ENCODE results near the gene MYBPH.
A peak's percentile ranks its signal among the peaks of the same experiment; 100 is the strongest.

MYBPH gene

GRCh38 chr1:203146537-203146936 is 29.1 kb downstream of the MYBPH start:
- DNase-seq = peak; percentile 40

DNA sequence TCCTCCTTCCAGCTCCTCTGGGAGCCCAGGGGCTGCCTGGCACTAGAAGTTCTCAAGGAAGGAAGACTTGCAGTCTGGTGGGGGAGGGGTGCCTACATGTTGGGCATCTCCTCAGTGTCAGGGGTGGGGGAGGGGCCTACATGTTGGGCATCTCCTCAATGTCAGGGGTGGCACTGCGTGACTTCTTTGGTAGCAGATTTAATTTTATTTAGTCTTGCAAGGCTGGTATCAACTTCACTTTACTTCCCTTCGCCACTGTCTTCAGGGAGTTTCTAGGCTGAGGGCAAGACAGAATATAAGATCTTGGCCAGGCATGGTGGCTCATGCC is 29.6 kb downstream of the MYBPH start:
- DNase-seq = no peak

DNA sequence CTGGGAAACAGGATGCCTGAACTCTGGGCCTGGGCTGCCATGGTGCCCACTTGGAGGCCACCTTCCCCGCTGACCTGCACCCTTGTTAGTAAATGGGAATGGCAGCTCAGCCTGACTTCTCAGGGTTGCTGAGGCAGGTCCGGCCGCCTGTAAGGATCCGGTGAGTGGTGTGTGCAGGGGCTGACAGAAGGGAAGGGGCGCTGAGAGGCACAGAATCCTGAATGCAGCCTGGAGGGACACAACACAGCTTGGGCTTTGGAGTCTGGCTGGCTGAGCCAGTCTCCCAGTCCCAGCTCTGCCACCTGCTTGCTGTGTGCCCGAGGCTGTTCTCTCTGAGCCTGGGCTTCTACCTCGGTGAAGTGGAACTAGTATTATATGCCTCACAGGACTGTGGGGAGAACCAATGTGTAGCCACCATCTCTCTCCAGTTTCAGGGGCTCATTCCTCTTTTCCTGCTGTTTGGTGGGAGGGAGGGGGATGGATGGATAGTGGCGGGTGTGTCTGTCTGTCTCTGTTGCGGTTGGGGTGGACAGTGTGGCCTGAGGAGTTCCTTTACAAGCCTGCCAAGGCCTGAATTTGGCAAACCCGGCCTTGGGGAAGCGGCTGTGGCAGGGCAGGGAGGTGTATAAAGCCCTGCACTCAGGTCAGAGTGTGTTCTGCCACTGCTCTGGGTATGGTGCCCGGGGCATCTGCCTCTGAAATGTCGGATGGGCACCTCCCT is 30.1 kb downstream of the MYBPH start:
- no peak for DNase-seq

GRCh38 chr1:203144661-203145060 is 31.0 kb downstream of the MYBPH start:
- DNase-seq = peak; percentile 83

DNA sequence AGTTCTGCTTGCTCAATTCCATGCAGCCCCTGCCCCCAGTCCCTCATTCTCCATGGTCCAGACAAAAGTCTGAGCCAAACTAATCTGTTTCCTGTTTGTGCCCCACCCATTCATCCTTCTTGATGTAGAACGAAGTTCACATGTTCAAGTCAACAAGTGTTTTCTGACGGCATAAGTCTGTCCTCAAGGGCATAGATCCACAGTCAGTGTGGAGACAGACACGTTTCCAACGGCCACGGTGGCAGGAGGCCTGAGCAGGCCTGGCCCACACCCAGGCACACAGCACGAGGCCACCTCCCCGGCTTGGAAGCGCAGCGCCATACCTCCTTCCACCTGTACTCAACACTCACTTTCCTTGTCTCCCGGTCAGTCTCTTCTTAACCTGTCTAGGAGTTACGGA is 32.0 kb downstream of the MYBPH start:
- DNase-seq = no peak

GRCh38 chr1:203142684-203143408 is 32.8 kb downstream of the MYBPH start:
- no peak for DNase-seq

DNA sequence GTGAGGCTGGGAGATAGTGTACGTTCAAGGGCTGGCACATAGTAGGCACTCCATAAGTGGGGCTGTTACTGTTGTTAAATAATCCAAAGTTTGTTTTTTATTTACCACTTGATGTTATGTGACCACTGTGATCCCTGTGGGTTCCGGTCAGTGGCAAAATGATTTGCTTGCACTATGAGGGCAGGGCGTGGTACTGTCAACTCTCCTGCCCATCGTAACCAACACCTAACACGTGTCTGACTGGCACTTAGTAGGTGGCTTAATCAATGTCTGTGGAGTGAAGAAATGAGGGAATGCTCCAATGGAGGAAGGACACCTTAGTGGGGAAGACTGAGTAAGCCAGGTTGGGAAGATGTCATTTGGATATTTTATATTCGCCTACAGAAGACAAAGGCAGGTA is 33.5 kb downstream of the MYBPH start:
- no peak for DNase-seq

GRCh38 chr1:203140743-203141520 is 34.7 kb downstream of the MYBPH start:
- DNase-seq = no peak

DNA sequence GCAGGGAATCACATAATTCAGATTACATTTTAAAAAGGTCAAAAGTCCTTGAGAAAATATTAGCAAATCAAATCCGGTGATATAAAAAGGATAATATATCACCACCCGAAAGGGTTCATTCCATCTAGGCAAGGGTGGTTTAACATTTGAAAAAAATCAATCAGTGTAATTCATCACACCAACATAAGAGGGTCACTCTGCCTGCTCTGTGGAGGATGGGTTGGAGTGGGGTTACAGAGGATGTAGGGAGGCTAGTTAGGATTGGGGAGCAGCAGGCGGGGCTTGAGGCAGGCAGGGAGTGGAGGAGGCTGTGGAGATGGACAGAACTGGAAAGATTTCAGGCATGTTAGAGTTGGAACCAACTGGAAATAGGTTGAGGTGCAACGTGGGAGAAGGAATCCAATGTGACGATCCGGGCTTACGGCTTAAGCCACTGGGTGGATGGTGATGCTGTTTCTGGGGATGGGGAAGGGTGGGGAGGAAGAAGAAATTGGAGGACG is 35.6 kb downstream of the MYBPH start:
- DNase-seq = no peak

- DNase-seq = no peak
Observed at GRCh38 chr1:203138066-203138465, 37.6 kb downstream of the MYBPH start.

- no peak for DNase-seq
Observed at GRCh38 chr1:203137324-203137723, 38.3 kb downstream of the MYBPH start.

GRCh38 chr1:203136409-203137042 is 39.1 kb downstream of the MYBPH start:
- DNase-seq = no peak

DNA sequence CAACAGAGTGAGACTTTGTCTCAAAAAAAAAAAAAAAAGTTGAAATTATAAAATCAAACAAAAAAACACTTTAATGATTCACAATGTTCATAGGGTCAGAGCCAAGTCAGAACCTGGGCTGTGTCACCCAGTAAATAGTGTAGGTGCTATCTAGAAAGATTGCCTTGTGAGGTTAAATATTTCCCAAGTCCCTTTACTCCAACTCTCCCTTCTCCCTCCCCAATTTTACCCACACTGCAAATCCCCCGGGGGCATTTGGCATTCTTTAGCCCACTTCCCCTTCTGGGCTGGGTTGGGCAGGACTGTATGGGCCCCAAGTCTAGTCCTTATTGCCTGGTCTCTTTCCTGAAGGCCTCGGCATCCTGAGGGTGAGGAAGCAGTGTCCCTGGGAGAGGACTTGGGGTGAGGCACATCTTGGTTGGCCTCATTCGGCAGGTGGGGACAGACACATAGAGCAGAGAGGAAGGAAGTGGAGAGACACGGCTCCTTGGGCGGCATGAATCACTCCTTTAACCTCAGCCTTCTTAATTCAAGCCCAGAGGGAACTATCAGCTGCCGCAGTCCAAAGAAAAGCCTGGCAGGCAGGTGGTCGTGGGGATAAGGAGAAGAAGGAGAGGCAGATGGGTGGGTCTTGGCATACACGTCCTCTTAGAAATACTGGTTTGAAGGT is 39.9 kb downstream of the MYBPH start:
- no peak for DNase-seq

DNA sequence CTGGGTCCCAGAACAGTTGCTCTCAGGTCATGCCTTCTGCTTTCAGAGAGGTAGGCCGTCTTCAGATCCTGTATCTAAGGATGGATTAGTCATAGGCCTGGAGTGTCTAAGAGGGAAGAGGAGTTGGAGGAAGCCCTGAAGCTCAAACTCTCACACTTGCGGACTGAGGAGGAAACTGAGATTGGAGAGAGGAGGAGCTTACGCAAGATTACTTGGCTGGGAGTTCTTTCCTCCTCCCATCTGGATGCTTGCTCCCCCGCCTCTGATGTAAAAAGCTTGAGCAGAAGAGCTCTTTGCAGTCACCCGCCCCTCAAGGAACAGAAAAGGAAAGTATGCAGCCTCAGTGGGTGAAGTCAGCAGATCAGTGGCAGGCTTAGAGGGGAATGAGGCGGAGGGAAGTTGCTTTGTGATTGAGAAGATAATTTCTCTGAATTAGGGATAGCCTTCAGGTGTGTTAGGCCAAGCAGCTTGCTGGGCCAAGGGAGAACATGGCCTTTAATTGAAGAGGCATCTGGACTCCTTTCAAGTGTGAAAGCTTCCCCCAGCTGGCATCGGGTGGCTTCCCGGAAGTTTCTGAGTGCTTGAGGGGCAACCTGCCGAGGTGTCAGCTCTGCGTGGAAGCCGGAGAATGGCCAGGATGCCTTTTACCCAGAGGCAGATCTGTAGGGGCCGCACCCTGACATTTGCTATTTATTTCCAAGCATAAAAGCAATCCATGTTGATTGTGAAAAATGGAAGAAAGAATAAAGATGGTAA is 41.5 kb downstream of the MYBPH start:
- DNase-seq = no peak

- no peak for DNase-seq
Observed at GRCh38 chr1:203131548-203132200, 44.0 kb downstream of the MYBPH start.

- DNase-seq = no peak
Observed at GRCh38 chr1:203130358-203130985, 45.2 kb downstream of the MYBPH start.

DNA sequence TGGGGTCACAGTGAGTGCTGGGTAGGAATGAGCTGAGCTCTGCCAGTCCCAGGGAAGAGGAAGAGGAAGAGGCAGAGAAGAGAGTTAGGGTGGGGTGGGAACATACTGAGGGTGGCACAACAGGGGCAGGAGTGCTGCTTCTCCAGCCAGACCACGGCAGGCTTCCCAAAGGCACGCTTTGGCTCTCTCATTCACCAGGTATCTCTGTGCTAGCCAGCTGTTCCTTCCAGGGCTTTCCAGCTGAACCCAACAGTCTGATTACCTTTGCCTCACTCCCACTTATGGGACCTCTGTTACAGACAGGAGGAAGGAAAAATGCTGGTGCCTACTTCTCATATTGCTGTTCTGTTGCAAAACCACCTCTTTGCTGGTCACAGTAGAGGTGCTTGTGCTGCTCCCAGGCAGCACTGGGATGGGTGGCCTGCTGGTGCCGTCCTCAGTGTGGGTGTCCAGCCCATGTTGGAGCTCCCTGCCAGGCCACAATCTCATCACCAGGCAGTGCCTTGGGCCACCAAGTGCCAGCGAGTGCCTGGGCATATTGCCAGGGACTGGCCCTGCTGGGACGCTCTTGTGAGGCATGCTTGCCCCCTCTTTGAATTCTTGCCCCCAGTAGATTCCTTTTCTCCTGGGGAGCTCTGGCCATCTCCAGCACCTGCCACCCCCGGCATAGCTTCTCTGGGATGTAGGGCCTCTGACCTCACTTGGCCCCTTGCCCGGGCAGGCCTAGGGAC is 46.0 kb downstream of the MYBPH start:
- peak; percentile 90 for DNase-seq

GRCh38 chr1:203128716-203129500 is 46.7 kb downstream of the MYBPH start:
- peak; percentile 52 for DNase-seq

DNA sequence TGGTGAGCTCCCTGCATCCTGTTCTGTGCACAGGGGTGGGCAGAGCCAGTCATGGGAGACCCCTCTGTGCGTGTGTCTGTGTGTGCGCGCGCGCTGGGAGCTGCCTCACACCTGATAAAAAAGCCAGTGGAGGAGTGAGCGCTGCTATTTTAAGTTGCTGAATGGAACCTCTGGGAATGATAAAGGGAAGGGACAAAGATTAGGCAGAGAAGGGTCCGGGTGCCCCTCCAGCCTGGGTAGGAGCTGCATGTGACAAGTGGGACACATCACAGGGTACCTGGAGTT is 47.3 kb downstream of the MYBPH start:
- DNase-seq = no peak

All from midbrain (tissue), 1 donor.